Adipocyte (in vitro differentiated cells): ENCODE results near the gene MAPKAP1.

ENCODE experiments used
- DNase-seq: peaks from one replicate; pipeline ENCODE4 v3.0.0-alpha.2; 2015; ENCODE audit warnings: low read depth
- H3K27me3 ChIP-seq: replicated peaks from 2 replicates; pipeline ENCODE4 v1.7.0; 2013; ENCODE audit warnings: mild to moderate bottlenecking, low read length, moderate library complexity; ENCODE audit not compliant: control insufficient read depth, insufficient read depth
- H3K36me3 ChIP-seq: 2 replicates; pipeline ENCODE4 v1.7.0; 2013; ENCODE audit warnings: low read length, mild to moderate bottlenecking, moderate library complexity; ENCODE audit not compliant: control insufficient read depth, insufficient read depth, severe bottlenecking
- H3K4me1 ChIP-seq: 2 replicates; pipeline ENCODE4 v1.7.0; 2013; ENCODE audit warnings: mild to moderate bottlenecking, low read length, moderate library complexity; ENCODE audit not compliant: control insufficient read depth, insufficient read depth
- H3K4me3 ChIP-seq: 2 replicates; pipeline ENCODE4 v1.7.0; 2013; ENCODE audit warnings: mild to moderate bottlenecking, low read length, moderate library complexity
- H3K9ac ChIP-seq: 2 replicates; pipeline ENCODE4 v1.7.0; 2013; ENCODE audit warnings: mild to moderate bottlenecking, low read length, moderate library complexity
- H3K9me3 ChIP-seq: 2 replicates; pipeline ENCODE4 v1.7.0; 2013; ENCODE audit warnings: mild to moderate bottlenecking, low read length, moderate library complexity; ENCODE audit not compliant: control insufficient read depth

MAPKAP1 gene

DNA sequence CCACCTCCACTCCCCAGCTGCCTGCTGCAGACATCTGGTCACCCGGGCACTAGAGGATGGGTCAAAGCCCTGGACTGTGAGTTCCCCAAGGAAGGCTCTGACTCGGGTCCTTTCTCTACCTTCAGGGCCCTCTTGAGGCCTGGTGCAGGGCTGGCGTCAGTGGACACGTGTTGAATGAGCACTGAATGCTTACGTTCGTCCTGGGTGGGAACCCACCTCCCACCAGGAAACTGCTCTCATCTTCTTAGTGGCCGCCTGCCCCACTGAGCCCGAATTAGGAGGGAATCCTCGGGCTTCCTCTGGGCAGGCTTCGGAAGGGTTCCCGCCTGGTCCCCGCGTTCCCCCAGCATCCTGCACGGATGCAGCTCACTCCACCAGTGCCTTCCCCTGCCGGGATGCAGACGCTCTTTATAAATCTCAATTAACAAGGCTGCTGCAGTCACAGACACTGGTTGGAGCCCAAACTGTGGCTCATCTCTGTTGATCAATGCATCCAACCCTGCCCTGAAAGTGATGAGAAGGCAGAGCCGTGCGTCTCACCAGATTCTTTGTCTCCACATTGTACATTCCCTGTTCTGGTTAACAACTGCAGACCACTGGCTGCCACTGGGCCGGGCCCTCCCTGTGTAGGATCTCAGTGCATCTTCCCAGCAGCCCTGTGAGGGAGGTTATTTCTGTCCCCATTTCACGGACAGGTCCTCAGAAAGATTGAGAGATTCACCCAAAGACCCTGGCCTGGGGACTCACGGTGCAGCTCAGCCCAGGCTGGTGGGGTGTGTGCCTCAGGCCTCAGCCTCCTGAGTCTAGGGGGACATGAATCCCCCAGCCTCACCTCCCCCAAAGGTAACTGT lies 276.6 kb downstream of the MAPKAP1 start:
- Histone ChIP-seq H3K36me3 (no peaks in the 10 kb centered on the region), H3K4me3 (no peak overlapping the region), H3K27me3 (no peaks in the 10 kb centered on the region), H3K4me1 (no peaks in the 10 kb centered on the region), H3K9ac (no peak overlapping the region), H3K9me3 (no peaks in the 10 kb centered on the region)
- no peak for DNase-seq

DNA sequence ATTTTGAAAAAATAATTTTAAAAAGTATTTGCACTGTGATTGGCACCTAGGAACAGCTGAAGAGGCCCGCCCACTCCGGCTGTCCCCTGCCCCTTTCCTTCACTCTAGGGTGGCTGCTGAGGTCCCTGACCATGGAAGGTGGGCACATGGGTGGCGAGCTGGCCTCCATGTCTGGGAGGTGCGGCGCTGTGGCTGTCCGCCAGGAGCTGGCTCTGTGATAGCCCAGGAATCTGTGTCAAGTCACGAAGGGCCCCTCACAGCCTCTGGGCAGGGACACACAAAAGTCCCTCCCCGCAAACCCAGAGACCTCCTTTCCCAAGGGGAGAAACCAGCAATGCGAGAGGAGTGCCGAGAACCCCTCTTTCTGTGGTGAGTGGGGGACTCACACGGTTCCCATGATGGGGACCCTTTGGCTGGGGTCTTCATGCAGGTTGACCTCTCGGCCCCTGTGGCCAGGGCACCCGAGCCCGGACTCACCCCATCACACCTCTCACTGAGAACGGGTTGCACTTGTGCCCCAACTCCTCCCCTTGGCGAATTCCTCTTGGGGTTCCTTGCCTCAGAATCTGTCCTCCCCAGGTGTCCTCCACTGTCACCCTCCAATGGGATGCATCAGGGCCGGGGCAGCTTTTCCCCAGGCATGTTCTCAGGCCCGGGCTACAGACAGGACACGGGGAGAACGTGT lies 277.4 kb downstream of the MAPKAP1 start:
- H3K4me1 ChIP-seq = no peaks in the 10 kb centered on the region
- no peak overlapping the region for H3K9ac ChIP-seq
- H3K4me3 ChIP-seq = no peak overlapping the region
- H3K36me3 ChIP-seq = no peaks in the 10 kb centered on the region
- no peaks in the 10 kb centered on the region for H3K9me3 ChIP-seq
- H3K27me3 ChIP-seq = no peaks in the 10 kb centered on the region
- DNase-seq = no peak

DNA sequence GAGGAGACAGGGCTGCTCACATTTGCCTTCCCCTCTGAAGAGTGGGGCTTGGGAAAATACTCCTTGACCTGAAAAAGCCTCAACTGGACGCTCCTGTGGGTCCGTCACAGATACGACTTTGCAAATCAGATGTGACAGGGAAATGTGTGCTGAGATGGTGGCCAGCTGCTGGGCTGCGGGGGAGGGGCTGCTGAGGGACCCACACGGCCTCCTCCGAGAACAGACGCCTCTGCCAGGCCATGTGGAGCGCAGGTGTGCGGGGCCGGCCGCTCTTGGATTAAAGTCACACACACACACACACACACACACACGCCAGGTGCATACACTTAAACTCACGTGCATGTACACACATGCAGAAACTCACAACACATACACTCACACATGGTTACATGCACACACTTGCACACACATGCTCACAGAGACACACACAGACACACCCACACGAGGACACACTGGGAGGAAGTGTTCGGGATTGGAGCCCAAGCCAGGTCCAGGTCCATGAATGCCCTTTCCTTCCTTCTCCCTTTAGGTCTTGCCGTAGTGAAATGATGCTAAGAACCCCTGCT lies 278.0 kb downstream of the MAPKAP1 start:
- H3K4me1 ChIP-seq = no peaks in the 10 kb centered on the region
- DNase-seq = no peak
- no peak overlapping the region for H3K9ac ChIP-seq
- H3K9me3 ChIP-seq = no peaks in the 10 kb centered on the region
- H3K36me3 ChIP-seq = no peaks in the 10 kb centered on the region
- no peaks in the 10 kb centered on the region for H3K27me3 ChIP-seq
- no peak overlapping the region for H3K4me3 ChIP-seq

DNA sequence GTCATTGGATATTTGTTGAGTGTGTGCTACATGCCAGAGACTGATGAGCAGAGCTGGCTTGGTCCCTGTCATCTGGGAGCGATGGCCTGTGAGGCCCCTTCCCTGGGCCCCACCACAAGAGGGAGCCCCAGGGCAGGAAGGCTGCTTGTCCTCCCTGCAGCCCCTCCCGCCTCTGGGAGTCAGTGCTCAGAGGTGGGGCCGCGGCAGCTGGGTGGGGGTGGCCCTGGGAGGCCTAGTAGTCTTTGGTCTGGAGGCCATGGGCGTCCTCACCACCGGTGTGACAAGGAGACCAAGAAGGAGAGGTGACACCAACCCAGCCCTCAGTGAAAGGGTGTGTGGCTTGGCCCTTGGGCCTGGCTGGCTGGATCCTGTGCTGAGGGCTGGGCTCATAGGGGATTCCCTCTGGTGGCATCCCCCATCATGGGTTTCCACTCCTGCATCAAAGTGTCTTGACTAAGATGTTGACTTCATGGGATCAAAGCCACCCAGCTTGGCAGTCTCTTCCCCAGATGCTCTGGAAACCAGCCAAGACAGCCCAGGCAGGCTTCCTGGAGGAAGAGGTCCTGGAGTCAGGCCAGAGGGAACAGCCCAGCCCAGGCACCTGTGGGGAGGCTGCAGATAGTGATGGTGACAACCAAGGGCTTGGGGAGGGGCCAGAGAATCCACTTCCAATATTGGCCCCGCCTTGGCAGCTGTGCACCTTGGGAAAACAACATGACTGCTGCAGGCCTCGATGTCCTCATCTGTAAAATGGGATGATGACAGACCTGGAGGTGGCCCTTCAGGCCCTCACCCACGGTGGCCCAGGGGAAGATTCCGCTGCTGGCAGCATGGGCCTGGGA lies 278.7 kb downstream of the MAPKAP1 start:
- H3K9ac ChIP-seq = no peak overlapping the region
- DNase-seq = no peak
- no peak overlapping the region for H3K4me3 ChIP-seq
- no peaks in the 10 kb centered on the region for H3K36me3 ChIP-seq
- no peaks in the 10 kb centered on the region for H3K27me3 ChIP-seq
- H3K9me3 ChIP-seq = no peaks in the 10 kb centered on the region
- no peaks in the 10 kb centered on the region for H3K4me1 ChIP-seq

DNA sequence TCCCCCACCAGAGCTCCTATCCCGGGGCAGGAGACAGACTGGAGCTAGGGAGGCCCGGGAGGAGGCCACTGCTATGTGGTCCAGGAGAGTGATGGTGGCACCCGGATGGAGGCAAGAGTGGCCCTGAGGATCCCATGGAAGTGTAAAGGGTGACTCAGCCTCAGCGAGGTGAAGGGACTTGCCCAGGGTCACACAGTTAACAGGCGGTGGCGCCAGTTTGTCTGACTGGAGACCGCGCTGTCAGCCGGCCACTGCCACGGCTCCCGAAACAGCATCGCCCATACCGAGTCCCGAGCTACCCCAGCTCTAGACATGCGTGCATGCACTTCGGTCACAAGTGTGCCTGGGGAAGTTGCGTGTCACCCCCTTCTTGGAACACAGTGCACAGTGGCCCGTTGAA lies 279.5 kb downstream of the MAPKAP1 start:
- H3K9me3 ChIP-seq = no peaks in the 10 kb centered on the region
- no peaks in the 10 kb centered on the region for H3K36me3 ChIP-seq
- DNase-seq = no peak
- H3K27me3 ChIP-seq = no peaks in the 10 kb centered on the region
- no peak overlapping the region for H3K9ac ChIP-seq
- no peak overlapping the region for H3K4me3 ChIP-seq
- H3K4me1 ChIP-seq = no peaks in the 10 kb centered on the region

DNA sequence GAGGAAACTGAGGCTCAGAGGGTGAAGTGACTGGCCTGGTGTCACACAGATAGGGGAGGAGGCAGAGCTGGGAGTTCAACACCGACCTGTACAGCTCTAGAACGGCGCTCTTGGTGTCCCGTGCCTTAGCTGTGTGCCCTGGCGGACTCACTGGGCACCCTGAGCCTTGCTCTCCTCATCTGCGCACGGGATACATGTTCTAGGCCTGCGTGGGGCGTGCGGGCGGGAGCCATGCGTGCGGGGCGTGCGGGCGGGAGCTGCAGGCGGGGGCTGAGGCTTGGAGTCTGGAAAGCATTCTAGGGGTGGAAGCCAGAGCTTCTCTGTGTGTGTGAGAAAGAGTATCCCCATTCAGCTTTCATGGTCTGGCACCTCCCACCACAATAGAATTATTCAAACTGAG lies 280.1 kb downstream of the MAPKAP1 start:
- Histone ChIP-seq H3K9ac (no peak overlapping the region), H3K4me1 (no peaks in the 10 kb centered on the region), H3K27me3 (no peaks in the 10 kb centered on the region), H3K4me3 (no peak overlapping the region), H3K9me3 (no peaks in the 10 kb centered on the region), H3K36me3 (no peaks in the 10 kb centered on the region)
- DNase-seq = no peak

DNA sequence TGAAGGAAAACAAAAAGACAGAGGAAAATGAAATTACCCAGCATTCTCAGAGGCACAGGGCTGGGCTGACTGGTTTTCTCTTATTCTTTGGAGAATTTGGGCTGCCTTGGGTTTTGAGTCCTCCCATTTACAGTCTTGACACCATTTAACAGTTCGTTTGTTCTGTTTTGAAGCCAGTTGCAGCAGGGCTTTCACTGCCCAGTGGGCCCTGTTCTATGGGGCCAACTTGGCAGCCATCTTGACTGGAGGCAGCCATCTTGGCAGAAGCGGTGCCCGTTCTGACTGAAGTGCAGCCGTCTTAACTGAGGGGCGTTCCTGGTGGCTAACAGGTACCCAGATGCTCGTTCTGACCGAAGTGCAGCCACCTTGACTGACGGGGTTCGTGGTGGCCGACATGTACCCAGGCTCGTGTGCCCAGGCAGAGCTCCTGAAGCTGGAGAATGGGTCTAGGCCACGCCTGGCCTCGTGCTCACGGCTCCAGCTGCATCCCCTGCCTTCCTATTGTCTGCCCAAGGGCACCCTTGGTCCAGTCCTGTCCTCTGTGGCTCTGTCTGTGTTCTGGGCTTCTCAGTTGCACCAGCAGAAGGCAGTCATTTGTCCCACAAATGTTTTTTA lies 281.0 kb downstream of the MAPKAP1 start:
- Histone ChIP-seq H3K4me1 (no peaks in the 10 kb centered on the region), H3K9me3 (no peaks in the 10 kb centered on the region), H3K4me3 (no peak overlapping the region), H3K36me3 (no peaks in the 10 kb centered on the region), H3K9ac (no peak overlapping the region), H3K27me3 (no peaks in the 10 kb centered on the region)
- no peak for DNase-seq

DNA sequence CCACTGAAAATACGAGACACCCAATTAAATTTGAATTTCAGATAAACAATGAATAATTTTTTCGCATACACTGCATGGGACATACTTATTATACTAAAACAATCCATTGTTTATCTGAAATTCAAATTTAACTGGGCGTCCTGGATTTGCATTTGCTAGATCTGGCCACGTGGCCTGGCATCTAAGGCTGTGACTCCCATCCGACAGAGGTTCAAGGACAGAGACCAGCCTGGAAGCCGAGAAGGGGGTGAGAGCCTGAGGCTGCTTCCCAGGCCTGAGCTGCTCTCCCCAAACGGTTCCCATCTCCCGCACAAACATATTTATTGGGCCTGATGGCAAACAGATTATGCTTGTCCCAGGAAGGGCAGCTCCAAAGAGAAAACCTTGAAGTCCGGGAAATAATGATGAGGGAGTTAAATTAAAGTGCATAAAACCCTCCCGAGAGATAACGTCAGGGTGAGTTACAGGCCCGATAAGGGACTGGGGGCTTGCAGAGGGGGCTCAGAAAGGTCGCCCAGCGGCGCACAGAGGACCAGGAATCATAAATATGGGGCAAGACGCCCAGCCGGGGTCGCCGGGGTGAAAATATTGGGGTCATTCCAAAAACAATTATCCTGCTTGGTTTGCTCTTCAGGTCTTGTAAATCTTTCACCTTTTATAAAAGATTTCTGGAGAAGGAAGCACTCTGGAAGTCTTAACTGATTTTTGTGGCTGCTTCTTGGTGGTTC lies 281.7 kb downstream of the MAPKAP1 start:
- H3K9ac ChIP-seq = no peak overlapping the region
- H3K4me3 ChIP-seq = no peak overlapping the region
- H3K4me1 ChIP-seq = no peaks in the 10 kb centered on the region
- H3K9me3 ChIP-seq = no peaks in the 10 kb centered on the region
- DNase-seq = no peak
- H3K27me3 ChIP-seq = no peaks in the 10 kb centered on the region
- H3K36me3 ChIP-seq = no peaks in the 10 kb centered on the region

DNA sequence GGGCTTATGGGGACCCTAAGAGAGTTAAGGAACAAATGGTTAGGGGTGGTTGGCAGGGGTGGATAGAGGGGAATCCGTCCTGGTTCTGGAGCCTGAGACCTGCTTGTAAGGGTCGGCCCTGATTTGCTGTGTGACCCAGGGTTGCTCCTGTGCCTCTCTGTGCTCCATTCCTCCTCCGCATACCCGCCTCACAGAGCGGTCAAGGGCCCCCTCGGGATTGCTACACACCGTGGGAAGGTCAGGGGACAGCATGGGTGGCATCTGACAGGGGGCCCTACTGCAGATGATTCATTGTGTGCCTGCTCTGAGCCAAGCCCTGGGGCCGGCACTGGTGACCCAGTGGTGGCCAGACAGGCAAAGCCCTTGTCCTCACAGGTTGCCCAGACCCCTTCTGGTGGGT lies 283.0 kb downstream of the MAPKAP1 start:
- Histone ChIP-seq H3K36me3 (no peaks in the 10 kb centered on the region), H3K9me3 (no peaks in the 10 kb centered on the region), H3K4me3 (no peak overlapping the region), H3K27me3 (no peaks in the 10 kb centered on the region), H3K4me1 (no peaks in the 10 kb centered on the region), H3K9ac (no peak overlapping the region)
- no peak for DNase-seq

DNA sequence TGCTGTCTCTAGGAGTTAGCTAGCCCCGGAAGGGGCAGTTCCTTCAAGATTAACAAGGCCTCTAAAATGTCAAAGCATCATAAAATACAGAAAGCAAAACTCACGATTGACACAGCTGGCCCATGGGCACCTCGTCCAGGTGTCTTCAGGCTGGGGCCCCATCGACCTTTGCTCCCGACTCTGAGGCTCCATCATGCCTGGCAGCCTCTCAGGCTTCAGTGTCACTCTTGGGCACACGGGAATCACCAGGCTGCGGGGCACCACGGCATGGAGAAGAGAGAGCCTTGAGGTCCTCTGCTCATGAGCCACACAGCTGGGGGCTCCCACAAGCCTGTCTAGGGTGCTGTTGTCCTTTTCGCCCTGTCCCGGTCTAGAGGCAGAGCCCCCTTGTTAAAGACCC lies 284.2 kb downstream of the MAPKAP1 start:
- DNase-seq = no peak
- H3K9me3 ChIP-seq = no peaks in the 10 kb centered on the region
- H3K4me1 ChIP-seq = no peaks in the 10 kb centered on the region
- H3K9ac ChIP-seq = no peak overlapping the region
- H3K27me3 ChIP-seq = no peaks in the 10 kb centered on the region
- H3K4me3 ChIP-seq = no peak overlapping the region
- no peaks in the 10 kb centered on the region for H3K36me3 ChIP-seq
